Fibroblast of skin of right biceps (primary cell): ENCODE results near the gene ARPC1B.
"Not testable (repeated sequence)": the region's sequence is repeated elsewhere in the genome, so short reads cannot be mapped to it uniquely, and the experiment has no call there.

Source experiments
- DNase-seq: peaks from one replicate; pipeline ENCODE4 v3.0.0-alpha.2; 2013

The ARPC1B gene

GRCh38 chr7:99374111-99375064 is at the start of gene ARPC1B:
ARPC1B (plus strand) TSS chr7:99374730; CDS start chr7:99385715, 10,985 bp downstream.
- peak; percentile 73 for DNase-seq

- DNase-seq: no peak
Measured at GRCh38 chr7:99325001-99325493, 49.5 kb upstream of the ARPC1B start.

GRCh38 chr7:99325592-99326407 is 48.7 kb upstream of the ARPC1B start, which contains the start of gene ARPC1A:
ARPC1A (plus strand) TSS chr7:99325898; CDS start chr7:99333354, 7,456 bp downstream.
- peak; percentile 92 for DNase-seq

GRCh38 chr7:99326408-99326782 is 48.1 kb upstream of the ARPC1B start:
- DNase-seq: no peak

- DNase-seq: peak; percentile 88
Measured at GRCh38 chr7:99330314-99330961, 44.1 kb upstream of the ARPC1B start.

- no peak for DNase-seq
Measured at GRCh38 chr7:99331002-99331401, 43.5 kb upstream of the ARPC1B start.

- DNase-seq: no peak
Measured at GRCh38 chr7:99339595-99339994, 34.9 kb upstream of the ARPC1B start.

- DNase-seq: no peak
Measured at GRCh38 chr7:99340659-99341058, 33.9 kb upstream of the ARPC1B start.

- DNase-seq: no peak
Measured at GRCh38 chr7:99344061-99344647, 30.4 kb upstream of the ARPC1B start.

GRCh38 chr7:99350641-99351040 is 23.9 kb upstream of the ARPC1B start:
- DNase-seq: not testable (repeated sequence)

- DNase-seq: no peak
Measured at GRCh38 chr7:99352247-99352646, 22.3 kb upstream of the ARPC1B start.

GRCh38 chr7:99355098-99355497 is 19.4 kb upstream of the ARPC1B start:
- no peak for DNase-seq

- DNase-seq: no peak
Measured at GRCh38 chr7:99357701-99358490, 16.6 kb upstream of the ARPC1B start.

GRCh38 chr7:99358521-99358920 is 16.0 kb upstream of the ARPC1B start:
- DNase-seq: not testable (repeated sequence)

GRCh38 chr7:99359465-99360154 is 14.9 kb upstream of the ARPC1B start:
- no peak for DNase-seq

- DNase-seq: peak; percentile 61
Measured at GRCh38 chr7:99362801-99363200, 11.7 kb upstream of the ARPC1B start.

GRCh38 chr7:99363286-99363685 is 11.2 kb upstream of the ARPC1B start:
- no peak for DNase-seq

- no peak for DNase-seq
Measured at GRCh38 chr7:99365318-99366141, 9.0 kb upstream of the ARPC1B start.

- no peak for DNase-seq
Measured at GRCh38 chr7:99366646-99367045, 7.9 kb upstream of the ARPC1B start.
